CD4-positive, alpha-beta T cell treated with Interleukin-4 for 1 hour (primary cell): ENCODE measurements around the gene PYGL.

Experiments
- DNase-seq, 2 donors: peaks; one replicate each; pipeline ENCODE4 v3.0.0-alpha.2; 2020 to 2022

Gene PYGL

DNA sequence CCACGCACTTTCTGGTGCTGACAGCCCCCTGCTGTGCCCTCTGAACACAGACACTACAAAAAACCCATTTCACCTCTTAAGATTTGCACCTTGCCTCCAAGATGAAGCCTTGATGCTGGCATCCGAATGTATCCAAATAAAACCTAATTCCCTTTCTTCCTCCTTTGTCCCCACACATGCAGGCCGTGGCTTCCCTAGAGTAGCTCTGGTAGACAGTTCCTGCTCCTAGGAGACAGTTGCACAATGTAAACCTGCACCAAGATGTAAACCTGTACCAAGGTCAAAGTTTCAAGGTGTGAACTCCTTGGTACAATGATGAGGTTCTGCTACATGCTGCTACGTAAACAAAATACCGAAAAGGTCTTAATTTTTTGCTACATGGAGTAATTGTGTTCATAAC is 73.1 kb downstream of the PYGL start:
- DNase-seq = no peak

DNA sequence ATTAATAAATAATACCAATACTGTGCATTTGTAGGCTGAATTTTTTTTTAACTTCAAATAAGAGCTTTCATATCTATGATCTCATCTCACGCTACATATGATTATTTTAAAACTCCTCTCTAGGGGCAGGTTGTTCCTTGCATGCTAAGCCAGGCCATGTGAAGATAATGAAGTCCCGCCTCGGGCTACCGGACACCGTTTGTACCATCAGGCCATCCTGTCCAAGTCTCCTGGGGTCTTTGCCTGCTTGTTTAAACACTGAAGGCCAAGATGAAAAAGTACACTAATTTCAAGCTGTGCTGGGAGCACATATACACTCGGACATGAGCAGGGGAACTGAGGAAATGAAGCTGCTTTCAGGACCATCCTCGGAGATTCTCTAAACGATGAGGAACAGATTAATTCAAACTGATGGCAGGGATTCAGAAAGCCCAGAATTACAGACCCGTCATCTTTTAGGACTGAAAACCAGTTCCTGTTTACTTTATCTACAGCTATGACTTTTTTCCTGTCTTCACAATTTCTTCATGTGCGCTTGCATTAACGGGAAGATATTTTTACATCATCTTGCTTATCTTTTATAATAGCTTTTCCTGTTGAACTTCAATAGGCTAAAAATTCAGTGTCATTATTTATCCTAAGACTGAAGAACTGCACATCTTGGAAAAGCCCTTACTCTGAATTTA is 78.7 kb downstream of the PYGL start:
- no peak for DNase-seq

DNA sequence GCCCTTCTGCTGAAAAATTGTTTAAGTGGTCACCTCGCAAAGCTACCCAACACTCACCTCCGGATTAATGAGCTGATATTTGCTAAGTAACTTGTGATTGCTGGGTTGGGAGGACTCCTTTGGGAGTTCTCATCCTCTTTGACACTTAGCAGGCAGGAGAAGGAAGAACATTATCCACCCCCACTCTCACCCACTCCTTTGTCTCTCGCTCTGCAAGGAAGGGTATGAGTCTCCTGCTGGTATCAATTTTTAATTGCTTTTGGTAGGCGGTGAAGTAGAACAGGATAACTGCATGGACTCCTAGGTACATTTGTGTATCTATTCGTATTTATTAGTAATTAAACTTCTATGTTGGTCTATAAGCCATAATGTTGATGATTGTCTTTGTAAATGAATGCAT is 79.3 kb downstream of the PYGL start:
- no peak for DNase-seq

DNA sequence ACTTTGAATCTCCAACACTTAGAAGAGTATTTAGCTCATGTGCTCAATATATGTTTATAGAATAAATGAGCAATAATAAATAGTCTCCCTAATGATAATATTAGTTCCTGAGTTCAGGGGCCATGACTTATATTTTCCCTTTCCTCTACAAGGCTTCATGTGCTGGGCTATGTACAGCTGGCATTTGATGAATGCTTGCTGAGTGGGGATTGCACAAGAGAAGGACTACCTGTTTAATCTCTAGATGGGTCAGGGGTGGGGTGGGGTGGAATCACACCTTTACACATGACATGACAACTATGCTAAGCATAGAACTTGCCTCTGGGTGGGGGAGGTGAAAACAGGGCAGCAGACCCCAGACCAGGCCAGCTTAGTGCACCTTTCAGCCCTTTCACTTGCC is 80.0 kb downstream of the PYGL start:
- DNase-seq = no peak

DNA sequence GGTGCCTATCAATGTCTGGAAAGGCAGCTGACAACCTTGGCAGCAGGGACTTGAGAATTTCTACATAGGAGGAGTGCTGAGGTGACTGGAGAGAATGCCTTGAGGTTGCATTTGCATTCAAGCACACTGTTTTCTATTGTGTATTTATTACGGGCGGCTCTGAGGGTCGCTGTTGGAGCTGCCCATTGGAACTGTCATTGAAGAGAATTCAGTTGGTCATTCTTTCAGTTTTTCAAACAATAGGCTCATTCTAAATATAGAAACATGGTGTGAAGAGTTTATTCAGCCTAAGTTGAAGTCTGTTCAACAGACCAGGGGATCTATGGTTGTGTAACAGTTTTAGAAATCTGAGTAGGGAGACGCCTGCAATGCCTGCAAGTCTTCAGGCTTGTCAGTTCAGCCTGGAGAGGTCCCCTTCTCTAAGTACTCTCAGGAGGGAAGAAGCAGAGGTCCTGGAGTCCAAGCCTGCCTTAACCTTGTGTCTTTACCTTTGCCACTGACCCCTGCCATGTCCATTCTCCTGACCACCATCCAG is 82.2 kb downstream of the PYGL start:
- DNase-seq = no peak

DNA sequence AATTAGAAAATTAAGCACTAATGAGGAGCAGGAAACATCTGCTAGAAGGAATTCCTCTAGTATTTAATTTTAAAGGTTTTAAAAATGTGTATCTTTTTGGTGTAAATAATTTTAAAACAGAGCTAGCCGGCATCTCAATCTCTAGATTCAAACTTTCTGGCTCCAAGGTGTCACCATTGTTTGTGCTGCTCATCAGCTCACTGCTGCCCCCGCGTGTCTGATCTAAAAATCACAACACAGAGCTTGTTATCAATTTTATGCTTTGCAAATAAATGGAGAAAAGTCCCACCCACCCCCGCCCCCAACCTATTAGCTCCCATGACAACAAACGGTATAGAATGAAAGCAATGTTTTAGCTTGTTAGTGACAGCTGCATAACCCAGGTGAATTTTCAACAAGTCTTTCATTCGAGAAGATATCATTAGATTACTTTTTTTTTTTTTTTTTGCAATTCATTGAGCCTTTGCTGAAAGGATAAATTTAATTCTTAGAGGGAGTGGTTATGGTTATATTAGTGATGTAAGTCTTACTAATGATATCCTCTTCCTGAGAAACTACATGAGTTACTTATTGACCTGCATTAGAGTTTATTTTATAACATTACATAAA is 83.7 kb downstream of the PYGL start:
- DNase-seq = peak; percentile 90 to 91

DNA sequence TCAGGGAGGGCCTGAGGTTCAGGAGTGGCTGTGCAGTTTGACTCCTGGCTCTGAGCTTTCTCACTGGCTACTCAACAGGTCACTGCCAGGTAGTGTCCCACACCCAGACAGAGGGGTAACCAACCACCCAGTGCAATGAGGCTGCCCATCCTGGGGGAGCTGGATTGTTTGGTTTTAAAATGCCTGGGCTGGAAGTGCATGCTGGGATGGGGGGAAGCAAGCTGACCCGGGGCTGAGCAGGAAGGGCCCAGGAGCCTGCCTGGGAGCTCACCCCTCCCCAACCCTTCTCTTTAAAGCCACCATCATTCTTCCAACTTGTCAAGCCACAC is 85.0 kb downstream of the PYGL start:
- DNase-seq = no peak

DNA sequence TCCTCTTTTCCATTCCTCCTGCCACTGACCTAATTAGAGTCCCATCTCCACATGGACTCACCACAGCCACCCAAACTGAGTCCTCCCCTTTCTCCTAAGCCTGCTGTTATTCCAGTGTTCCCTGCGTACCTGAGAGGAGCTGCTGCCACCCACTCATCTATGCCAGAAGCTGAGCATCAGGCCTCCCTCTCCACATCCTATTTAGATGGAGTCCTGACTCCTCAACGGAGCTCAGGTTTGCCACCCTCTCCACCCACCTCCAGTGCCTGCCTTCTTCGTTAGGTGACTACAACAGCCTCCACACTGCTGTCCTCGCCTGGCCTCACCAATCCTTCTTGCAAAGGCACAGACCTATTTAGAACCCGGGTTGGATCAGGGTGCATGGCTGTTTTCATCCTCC is 87.6 kb downstream of the PYGL start:
- no peak for DNase-seq

DNA sequence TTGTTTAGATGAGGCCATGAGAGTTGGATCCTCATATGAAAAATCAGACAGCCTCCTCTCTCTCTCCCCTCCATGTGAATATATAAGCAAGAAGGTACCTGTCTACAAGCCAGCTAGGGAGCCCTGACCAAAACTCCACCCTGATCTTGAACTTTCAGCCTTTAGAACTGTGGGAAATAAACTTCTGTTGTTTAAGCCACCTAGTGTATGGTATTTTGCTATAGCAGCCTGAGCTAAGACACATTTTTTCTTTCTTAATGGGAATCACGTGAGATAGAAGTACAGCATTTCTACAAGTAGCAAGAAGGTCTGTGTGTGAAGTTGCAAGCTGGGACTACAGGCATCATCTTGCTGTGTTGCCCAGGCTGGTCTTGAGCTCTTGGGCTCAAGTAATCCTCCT is 88.7 kb downstream of the PYGL start:
- no peak for DNase-seq
